Measurements from ENCODE around the gene FOS.

Gene FOS

GRCh38 chr14:75323571-75323970 lies 44.9 kb downstream of the FOS start:
- DNase-seq (ENCODE audit: low read depth), result peak; percentile 69
- TF ChIP-seq CTCF (conservative IDR thresholded peaks at IDR 0.05; ENCODE audit: control insufficient read depth, insufficient read depth, low read depth, low read length), result no peak
- H3K4me3 ChIP-seq (ENCODE audit: control insufficient read depth, low read depth, low read length), result no peak overlapping the region

- DNase-seq (ENCODE audit: low read depth), result no peak
- H3K4me3 ChIP-seq (ENCODE audit: control insufficient read depth, low read depth, low read length), result no peak overlapping the region
- no peak for TF ChIP-seq CTCF (conservative IDR thresholded peaks at IDR 0.05; ENCODE audit: control insufficient read depth, insufficient read depth, low read depth, low read length)
Observed at GRCh38 chr14:75328558-75329155, 50.0 kb downstream of the FOS start.

- TF ChIP-seq CTCF (conservative IDR thresholded peaks at IDR 0.05; ENCODE audit: control insufficient read depth, insufficient read depth, low read depth, low read length), result no peak
- H3K4me3 ChIP-seq (ENCODE audit: control insufficient read depth, low read depth, low read length), result no peak overlapping the region
- no peak for DNase-seq (ENCODE audit: low read depth)
Observed at GRCh38 chr14:75329369-75329768, 50.7 kb downstream of the FOS start.

GRCh38 chr14:75331471-75331870 lies 52.8 kb downstream of the FOS start:
- no peak for DNase-seq (ENCODE audit: low read depth)
- TF ChIP-seq CTCF (conservative IDR thresholded peaks at IDR 0.05; ENCODE audit: control insufficient read depth, insufficient read depth, low read depth, low read length), result no peak
- H3K4me3 ChIP-seq (ENCODE audit: control insufficient read depth, low read depth, low read length), result no peak overlapping the region

Measured in fibroblast of mammary gland (primary cell).